Gastrocnemius medialis (tissue), 4 donors: ENCODE data around the gene KCNIP4.

ENCODE experiments used
- POLR2A ChIP-seq, 2 donors: fragments of 450-650 bp; IDR thresholded peaks; one replicate each; pipeline ENCODE4 v1.6.1; 2017; ENCODE audit warnings: antibody characterized with exemption in 2 of 2, mild to moderate bottlenecking in 2 of 2, moderate library complexity in 2 of 2
- TF ChIP-seq, protein P1 (sequence below), 5 experiments: fragments of 450-650 bp in 3 of 5; fragments of 200-600 bp in 2 of 5; sonication (generic) in 2 of 5; IDR thresholded peaks in 4 of 5; conservative IDR thresholded peaks in 1 of 5; 1 replicate in 4 of 5; 2 replicates in 1 of 5; pipeline ENCODE4 v1.5.1; 2016 to 2019; ENCODE audit warnings: antibody characterized with exemption in 5 of 5, mild to moderate bottlenecking in 3 of 5, moderate library complexity in 3 of 5

GRCh38 chr4:21688596-21689265 is 259.8 kb downstream of the KCNIP4 start:
- TF ChIP-seq, protein P1, sequence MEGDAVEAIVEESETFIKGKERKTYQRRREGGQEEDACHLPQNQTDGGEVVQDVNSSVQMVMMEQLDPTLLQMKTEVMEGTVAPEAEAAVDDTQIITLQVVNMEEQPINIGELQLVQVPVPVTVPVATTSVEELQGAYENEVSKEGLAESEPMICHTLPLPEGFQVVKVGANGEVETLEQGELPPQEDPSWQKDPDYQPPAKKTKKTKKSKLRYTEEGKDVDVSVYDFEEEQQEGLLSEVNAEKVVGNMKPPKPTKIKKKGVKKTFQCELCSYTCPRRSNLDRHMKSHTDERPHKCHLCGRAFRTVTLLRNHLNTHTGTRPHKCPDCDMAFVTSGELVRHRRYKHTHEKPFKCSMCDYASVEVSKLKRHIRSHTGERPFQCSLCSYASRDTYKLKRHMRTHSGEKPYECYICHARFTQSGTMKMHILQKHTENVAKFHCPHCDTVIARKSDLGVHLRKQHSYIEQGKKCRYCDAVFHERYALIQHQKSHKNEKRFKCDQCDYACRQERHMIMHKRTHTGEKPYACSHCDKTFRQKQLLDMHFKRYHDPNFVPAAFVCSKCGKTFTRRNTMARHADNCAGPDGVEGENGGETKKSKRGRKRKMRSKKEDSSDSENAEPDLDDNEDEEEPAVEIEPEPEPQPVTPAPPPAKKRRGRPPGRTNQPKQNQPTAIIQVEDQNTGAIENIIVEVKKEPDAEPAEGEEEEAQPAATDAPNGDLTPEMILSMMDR (IDR thresholded peaks at IDR 0.05 in 4 of 5, conservative IDR thresholded peaks at IDR 0.05 in 1 of 5): no peak
- TF ChIP-seq POLR2A (IDR thresholded peaks at IDR 0.05): no peak
